HTERT RPE-1 (cell line): ENCODE data around the gene PCNX1.
"Not testable (repeated sequence)": the region's sequence is repeated elsewhere in the genome, so short reads cannot be mapped to it uniquely, and the experiment has no call there.

Experiments used
- in situ Hi-C: fragments of 300-500 bp; cut with MboI; formaldehyde crosslinking; loops from 4 replicates; pipeline ENCODE4 v1.14.3; 2020; ENCODE audit warnings: low sequenced_read_pairs

Gene PCNX1

GRCh38 chr14:70907176-70907995, at the start of gene PCNX1:
Gene PCNX1 (plus strand): TSS chr14:70907459. CDS start chr14:70907851, 392 bp downstream.
- in situ Hi-C loops = no loop called here

GRCh38 chr14:70857496-70857890, 49.8 kb upstream of the PCNX1 start:
- in situ Hi-C loops = no loop called here

- in situ Hi-C loops = no loop called here
Observed at GRCh38 chr14:70858641-70859040, 48.6 kb upstream of the PCNX1 start.

GRCh38 chr14:70866992-70867391, 40.3 kb upstream of the PCNX1 start:
- in situ Hi-C loops = not testable (repeated sequence)

- in situ Hi-C loops = no loop called here
Observed at GRCh38 chr14:70871001-70871400, 36.3 kb upstream of the PCNX1 start.

- in situ Hi-C loops = no loop called here
Observed at GRCh38 chr14:70871863-70872677, 35.2 kb upstream of the PCNX1 start.

GRCh38 chr14:70872678-70873020, 34.6 kb upstream of the PCNX1 start:
- in situ Hi-C loops = no loop called here

GRCh38 chr14:70873627-70874026, 33.6 kb upstream of the PCNX1 start:
- in situ Hi-C loops = no loop called here

- in situ Hi-C loops = not testable (repeated sequence)
Observed at GRCh38 chr14:70875811-70876460, 31.3 kb upstream of the PCNX1 start.

GRCh38 chr14:70879448-70879847, 27.8 kb upstream of the PCNX1 start:
- in situ Hi-C loops = no loop called here

- in situ Hi-C loops = not testable (repeated sequence)
Observed at GRCh38 chr14:70880888-70881287, 26.4 kb upstream of the PCNX1 start.

- in situ Hi-C loops = no loop called here
Observed at GRCh38 chr14:70881549-70882177, 25.6 kb upstream of the PCNX1 start.

GRCh38 chr14:70882776-70883492, 24.3 kb upstream of the PCNX1 start:
- in situ Hi-C loops = no loop called here

- in situ Hi-C loops = no loop called here
Observed at GRCh38 chr14:70884595-70885342, 22.5 kb upstream of the PCNX1 start.

- in situ Hi-C loops = no loop called here
Observed at GRCh38 chr14:70885343-70886022, 21.8 kb upstream of the PCNX1 start.

- in situ Hi-C loops = no loop called here
Observed at GRCh38 chr14:70886421-70887206, 20.6 kb upstream of the PCNX1 start.

- in situ Hi-C loops = no loop called here
Observed at GRCh38 chr14:70887207-70887681, 20.0 kb upstream of the PCNX1 start.
